DND-41 (cell line): ENCODE results near the gene TIGD3.

Experiments used
- ATAC-seq: fragments of 200-7000 bp; cut with Tn5 transposase; 3 replicates; pipeline ENCODE4 v1.9.1; 2021; ENCODE audit warnings: low read depth; ENCODE audit not compliant: insufficient read depth
- DNase-seq: peaks from one replicate; pipeline ENCODE4 v3.0.0-alpha.2; 2020
- H2AFZ ChIP-seq: 2 replicates; pipeline ENCODE4 v1.6.0; 2012; ENCODE audit warnings: low read depth, low read length
- H3K27ac ChIP-seq: 2 replicates; pipeline ENCODE4 v1.5.1; 2012; ENCODE audit warnings: low read length, inconsistent platforms
- H3K27me3 ChIP-seq: fragments of 200-600 bp; sonication (generic); 2 replicates; pipeline ENCODE4 v1.6.0; 2012; ENCODE audit warnings: low read length, mild to moderate bottlenecking, inconsistent platforms; ENCODE audit not compliant: insufficient read depth, poor library complexity
- H3K36me3 ChIP-seq: 2 replicates; pipeline ENCODE4 v1.5.1; 2012; ENCODE audit warnings: low read length, inconsistent platforms; ENCODE audit not compliant: insufficient read depth
- H3K4me1 ChIP-seq: 2 replicates; pipeline ENCODE4 v1.5.1; 2012; ENCODE audit warnings: mild to moderate bottlenecking, low read length; ENCODE audit not compliant: insufficient read depth
- H3K4me2 ChIP-seq: 2 replicates; pipeline ENCODE4 v1.6.0; 2012; ENCODE audit warnings: mild to moderate bottlenecking, moderate library complexity, low read length, inconsistent platforms; ENCODE audit not compliant: insufficient read depth
- H3K4me3 ChIP-seq, 2 experiments: fragments of 200-600 bp in 1 of 2; shearing (Covaris generic) in 1 of 2; 2 replicates each; pipeline ENCODE4 v1.5.1; 2012 to 2016; ENCODE audit warnings: inconsistent platforms in 2 of 2, low read length in 2 of 2, mild to moderate bottlenecking in 2 of 2, low read depth in 1 of 2, moderate library complexity in 1 of 2
- H3K79me2 ChIP-seq: 2 replicates; pipeline ENCODE4 v1.6.0; 2012; ENCODE audit warnings: low read length, inconsistent platforms; ENCODE audit not compliant: insufficient read depth
- H3K9ac ChIP-seq: 2 replicates; pipeline ENCODE4 v1.6.0; 2012; ENCODE audit warnings: low read depth, mild to moderate bottlenecking, inconsistent platforms, low read length, moderate library complexity
- H3K9me3 ChIP-seq: 2 replicates; pipeline ENCODE4 v1.5.1; 2012; ENCODE audit warnings: low read length, moderate library complexity, mild to moderate bottlenecking, inconsistent platforms; ENCODE audit not compliant: insufficient read depth, severe bottlenecking
- H4K20me1 ChIP-seq: 2 replicates; pipeline ENCODE4 v1.6.0; 2012; ENCODE audit warnings: low read length; ENCODE audit not compliant: insufficient read depth
- EZH2 ChIP-seq: IDR thresholded peaks from 3 replicates; pipeline ENCODE4 v1.6.1; 2012; ENCODE audit warnings: borderline replicate concordance, low read depth, mild to moderate bottlenecking, moderate library complexity, low read length, inconsistent platforms; ENCODE audit not compliant: severe bottlenecking
- TF ChIP-seq, protein P1 (sequence below): IDR thresholded peaks from 2 replicates; pipeline ENCODE4 v1.5.1; 2012; ENCODE audit warnings: borderline replicate concordance, low read length, moderate library complexity, mild to moderate bottlenecking; ENCODE audit not compliant: poor library complexity, severe bottlenecking; ENCODE audit errors: extremely low read depth

The TIGD3 gene

DNA sequence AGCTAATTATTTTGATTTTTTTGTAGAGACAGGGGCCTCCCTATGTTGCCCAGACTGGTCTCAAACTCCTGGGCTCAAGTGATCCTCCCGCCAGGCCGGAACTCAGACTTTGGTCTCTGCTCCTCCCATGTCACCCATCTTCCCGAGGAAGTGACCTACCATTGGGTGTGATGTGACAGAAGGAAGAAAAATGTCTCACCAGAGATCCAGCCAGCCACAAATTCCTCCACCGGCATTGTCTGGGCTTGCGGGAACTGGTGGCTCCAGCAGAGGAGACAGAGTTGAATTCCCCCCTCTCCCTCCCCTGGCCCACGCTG is 27.1 kb downstream of the TIGD3 start:
- H3K36me3 ChIP-seq, result no peaks in the 10 kb centered on the region; the same call in 1 of the 2 replicates
- H3K27me3 ChIP-seq, result no peaks in the 10 kb centered on the region
- H3K79me2 ChIP-seq, result peaks cover 34% of the 10 kb centered on the region
- H3K9ac ChIP-seq, result peak overlapping the region; percentile 74
- no peaks in the 10 kb centered on the region for H3K9me3 ChIP-seq
- peak overlapping the region; percentile 82 for H2AFZ ChIP-seq
- no peaks in the 10 kb centered on the region for H4K20me1 ChIP-seq
- peak overlapping the region; percentile 20 to 65; a peak in 3 of 4 replicates for H3K4me3 ChIP-seq
- peaks cover 58% of the 10 kb centered on the region for H3K4me1 ChIP-seq
- peak overlapping the region; percentile 91 for H3K4me2 ChIP-seq
- TF ChIP-seq, protein P1, sequence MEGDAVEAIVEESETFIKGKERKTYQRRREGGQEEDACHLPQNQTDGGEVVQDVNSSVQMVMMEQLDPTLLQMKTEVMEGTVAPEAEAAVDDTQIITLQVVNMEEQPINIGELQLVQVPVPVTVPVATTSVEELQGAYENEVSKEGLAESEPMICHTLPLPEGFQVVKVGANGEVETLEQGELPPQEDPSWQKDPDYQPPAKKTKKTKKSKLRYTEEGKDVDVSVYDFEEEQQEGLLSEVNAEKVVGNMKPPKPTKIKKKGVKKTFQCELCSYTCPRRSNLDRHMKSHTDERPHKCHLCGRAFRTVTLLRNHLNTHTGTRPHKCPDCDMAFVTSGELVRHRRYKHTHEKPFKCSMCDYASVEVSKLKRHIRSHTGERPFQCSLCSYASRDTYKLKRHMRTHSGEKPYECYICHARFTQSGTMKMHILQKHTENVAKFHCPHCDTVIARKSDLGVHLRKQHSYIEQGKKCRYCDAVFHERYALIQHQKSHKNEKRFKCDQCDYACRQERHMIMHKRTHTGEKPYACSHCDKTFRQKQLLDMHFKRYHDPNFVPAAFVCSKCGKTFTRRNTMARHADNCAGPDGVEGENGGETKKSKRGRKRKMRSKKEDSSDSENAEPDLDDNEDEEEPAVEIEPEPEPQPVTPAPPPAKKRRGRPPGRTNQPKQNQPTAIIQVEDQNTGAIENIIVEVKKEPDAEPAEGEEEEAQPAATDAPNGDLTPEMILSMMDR, result no peak
- TF ChIP-seq EZH2, result no peak
- H3K27ac ChIP-seq, result peak overlapping the region; percentile 86
- DNase-seq (no peak), ATAC-seq (no peak)

DNA sequence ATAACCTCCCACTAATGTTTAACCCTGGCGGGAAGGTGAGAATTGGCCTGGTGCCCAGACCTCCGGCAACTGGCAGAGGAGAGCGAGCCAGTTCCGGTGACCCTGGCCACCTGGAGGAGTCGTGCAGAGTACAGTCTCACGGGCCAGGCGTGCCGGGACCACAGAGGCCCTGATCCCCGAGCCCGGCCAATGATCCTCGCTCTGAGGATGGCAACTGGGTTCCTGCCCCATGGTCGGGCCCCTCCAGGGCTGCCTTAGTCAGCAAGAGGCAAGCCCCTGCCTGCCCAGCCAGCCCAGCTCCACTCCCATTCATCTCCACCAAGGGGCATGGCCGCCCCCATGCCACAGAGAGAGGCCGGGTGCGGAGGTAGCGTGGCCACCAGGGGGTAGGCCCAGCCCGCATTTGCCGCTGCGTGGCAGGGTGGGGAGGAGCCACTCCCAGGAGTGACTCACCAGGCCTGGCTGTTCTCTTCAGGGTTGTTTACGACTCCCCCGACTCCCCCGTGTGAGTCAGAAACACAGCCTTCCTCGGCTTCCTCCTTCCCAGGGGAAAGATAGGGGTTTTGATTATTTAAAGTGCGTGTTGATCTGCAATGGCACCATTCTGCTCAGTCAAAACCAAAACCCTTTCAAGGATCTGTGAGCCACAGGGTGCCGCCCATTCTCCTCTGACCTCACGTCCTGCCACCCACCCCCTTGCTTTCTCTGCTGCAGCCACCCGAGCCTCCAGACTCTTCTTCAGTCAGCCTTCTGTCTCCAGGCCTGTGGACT is 27.7 kb downstream of the TIGD3 start, which contains the start of gene SLC25A45:
SLC25A45 (minus strand) TSS at position 614 of the 771 bp plus-strand sequence. CDS start 695 bp downstream, outside the sequence.
- H3K4me1 ChIP-seq, result peaks cover 63% of the 10 kb centered on the region
- no peaks in the 10 kb centered on the region for H3K9me3 ChIP-seq
- H3K9ac ChIP-seq, result peak within 1 kb of the TSS; percentile 74
- H2AFZ ChIP-seq, result peak within 1 kb of the TSS; percentile 82
- peak; percentile 83 for ATAC-seq
- H3K4me3 ChIP-seq, result peak within 1 kb of the TSS; percentile 20 to 65; a peak in 3 of 4 replicates
- H3K36me3 ChIP-seq, result no peaks in the 10 kb centered on the region; the same call in 1 of the 2 replicates
- H3K27ac ChIP-seq, result peak within 1 kb of the TSS; percentile 86
- H4K20me1 ChIP-seq, result no peaks in the 10 kb centered on the region
- no peak for TF ChIP-seq EZH2
- TF ChIP-seq, protein P1, result peak; percentile 86
- DNase-seq, result peak; percentile 92
- peaks cover 40% of the 10 kb centered on the region for H3K79me2 ChIP-seq
- peak within 1 kb of the TSS; percentile 91 for H3K4me2 ChIP-seq
- H3K27me3 ChIP-seq, result no peaks in the 10 kb centered on the region

- Histone ChIP-seq H3K36me3 (no peaks in the 10 kb centered on the region; the same call in 1 of the 2 replicates), H2AFZ (peak overlapping the region; percentile 82), H3K9me3 (no peaks in the 10 kb centered on the region), H3K4me1 (peaks cover 69% of the 10 kb centered on the region), H3K27me3 (no peaks in the 10 kb centered on the region), H3K79me2 (peaks cover 46% of the 10 kb centered on the region), H3K4me2 (peak overlapping the region; percentile 91), H3K9ac (peak overlapping the region; percentile 74), H4K20me1 (no peaks in the 10 kb centered on the region), H3K27ac (peak overlapping the region; percentile 86), H3K4me3 (peak overlapping the region; percentile 20 to 65; a peak in 3 of 4 replicates)
- TF ChIP-seq, protein P1, result no peak
- TF ChIP-seq EZH2, result no peak
- ATAC-seq, result no peak
- DNase-seq, result no peak
These were observed 28.3 kb downstream of the TIGD3 start for GRCh38 chr11:65382804-65383368.
